ENCODE data around the gene TRAF5. TPM values are rescaled to one million over a fixed set of nuclear protein-coding genes. Genes with fewer than 3 reads are reported as not detected.

TRAF5 gene
- total RNA-seq, 1 donor from 2014 or later: 17.9 TPM

- H3K27ac Mint-ChIP-seq: no peak overlapping the region
- no peak overlapping the region for H3K4me3 Mint-ChIP-seq
- no peak for TF ChIP-seq CTCF (conservative IDR thresholded peaks at IDR 0.05)
- DNase-seq (ENCODE audit: extremely low spot score, unreplicated experiment): no peak
- H3K36me3 Mint-ChIP-seq: peaks cover 33% of the 10 kb centered on the region
- no peaks in the 10 kb centered on the region for H3K4me1 Mint-ChIP-seq (ENCODE audit: unreplicated experiment)
- no peaks in the 10 kb centered on the region for H3K9me3 Mint-ChIP-seq
- no peaks in the 10 kb centered on the region for H3K27me3 Mint-ChIP-seq
Measured at GRCh38 chr1:211285196-211285595, 41.4 kb upstream of the TRAF5 start.

- DNase-seq (ENCODE audit: extremely low spot score, unreplicated experiment): no peak
- no peak for TF ChIP-seq CTCF (conservative IDR thresholded peaks at IDR 0.05)
- Mint-ChIP-seq H3K4me3 (no peak overlapping the region), H3K27ac (no peak overlapping the region), H3K4me1 (ENCODE audit: unreplicated experiment) (no peaks in the 10 kb centered on the region), H3K9me3 (no peaks in the 10 kb centered on the region), H3K36me3 (peaks cover 45% of the 10 kb centered on the region), H3K27me3 (no peaks in the 10 kb centered on the region)
Measured at GRCh38 chr1:211287218-211287617, 39.4 kb upstream of the TRAF5 start.

- no peak for DNase-seq (ENCODE audit: extremely low spot score, unreplicated experiment)
- no peaks in the 10 kb centered on the region for H3K27me3 Mint-ChIP-seq
Measured at GRCh38 chr1:211292411-211292810, 34.2 kb upstream of the TRAF5 start.

GRCh38 chr1:211296396-211296795 is 30.2 kb upstream of the TRAF5 start:
- no peaks in the 10 kb centered on the region for H3K9me3 Mint-ChIP-seq
- H3K4me1 Mint-ChIP-seq (ENCODE audit: unreplicated experiment): peaks cover 6% of the 10 kb centered on the region
- H3K4me3 Mint-ChIP-seq: no peak overlapping the region
- no peak for TF ChIP-seq CTCF (conservative IDR thresholded peaks at IDR 0.05)
- no peaks in the 10 kb centered on the region for H3K27me3 Mint-ChIP-seq
- no peak for DNase-seq (ENCODE audit: extremely low spot score, unreplicated experiment)
- H3K27ac Mint-ChIP-seq: no peak overlapping the region
- H3K36me3 Mint-ChIP-seq: peaks cover 54% of the 10 kb centered on the region

More at GRCh38 chr1:211292411-211292810, 34.2 kb upstream of the TRAF5 start:
- Mint-ChIP-seq H3K9me3 (no peaks in the 10 kb centered on the region), H3K4me1 (ENCODE audit: unreplicated experiment) (peaks cover 6% of the 10 kb centered on the region), H3K36me3 (peaks cover 43% of the 10 kb centered on the region), H3K27ac (no peak overlapping the region), H3K4me3 (no peak overlapping the region)
- TF ChIP-seq CTCF (conservative IDR thresholded peaks at IDR 0.05): no peak

- Mint-ChIP-seq H3K4me3 (no peak overlapping the region), H3K4me1 (ENCODE audit: unreplicated experiment) (peaks cover 4% of the 10 kb centered on the region), H3K27ac (no peak overlapping the region), H3K9me3 (no peaks in the 10 kb centered on the region), H3K36me3 (peaks cover 29% of the 10 kb centered on the region), H3K27me3 (no peaks in the 10 kb centered on the region)
- DNase-seq (ENCODE audit: extremely low spot score, unreplicated experiment): no peak
- TF ChIP-seq CTCF (conservative IDR thresholded peaks at IDR 0.05): no peak
Measured at GRCh38 chr1:211305044-211305443, 21.6 kb upstream of the TRAF5 start.

- Mint-ChIP-seq H3K27me3 (no peaks in the 10 kb centered on the region), H3K4me1 (ENCODE audit: unreplicated experiment) (peaks cover 4% of the 10 kb centered on the region), H3K4me3 (no peak overlapping the region), H3K9me3 (no peaks in the 10 kb centered on the region), H3K27ac (no peak overlapping the region), H3K36me3 (peaks cover 27% of the 10 kb centered on the region)
- DNase-seq (ENCODE audit: extremely low spot score, unreplicated experiment): no peak
- TF ChIP-seq CTCF (conservative IDR thresholded peaks at IDR 0.05): no peak
Measured at GRCh38 chr1:211309617-211310016, 17.0 kb upstream of the TRAF5 start.
